H9 (cell line): ENCODE measurements around the gene AGBL4. TPM values are rescaled to one million over a fixed set of nuclear protein-coding genes. Genes with fewer than 3 reads are reported as not detected.

Experiments used
- DNase-seq: peaks from one replicate; pipeline ENCODE4 v3.0.0-alpha.2; 2017
- H2AFZ ChIP-seq: one replicate; pipeline ENCODE4 v1.6.1; 2013; ENCODE audit warnings: mild to moderate bottlenecking, low read length, control low read depth, moderate library complexity
- H2AK5ac ChIP-seq: 2 replicates; pipeline ENCODE4 v1.6.1; 2013; ENCODE audit warnings: low read length, control low read depth, mixed read lengths; ENCODE audit not compliant: insufficient read length
- H2BK120ac ChIP-seq: one replicate; pipeline ENCODE4 v1.6.1; 2013; ENCODE audit warnings: low read depth, mild to moderate bottlenecking, low read length, control low read depth, inconsistent platforms; ENCODE audit not compliant: poor library complexity, severe bottlenecking
- H2BK12ac ChIP-seq: 2 replicates; pipeline ENCODE4 v1.6.1; 2013; ENCODE audit warnings: low read length, control low read depth, mixed read lengths, low read depth; ENCODE audit not compliant: insufficient read length
- H2BK15ac ChIP-seq: 2 replicates; pipeline ENCODE4 v1.6.1; 2013; ENCODE audit warnings: low read depth, low read length, control low read depth
- H2BK20ac ChIP-seq: one replicate; pipeline ENCODE4 v1.6.1; 2013; ENCODE audit warnings: low read depth, mild to moderate bottlenecking, low read length, control low read depth, inconsistent platforms; ENCODE audit not compliant: poor library complexity, severe bottlenecking
- H2BK5ac ChIP-seq: 2 replicates; pipeline ENCODE4 v1.6.1; 2013; ENCODE audit warnings: low read length, control low read depth, mixed read lengths; ENCODE audit not compliant: insufficient read length
- H3K14ac ChIP-seq: 2 replicates; pipeline ENCODE4 v1.6.1; 2013; ENCODE audit warnings: low read length, control low read depth; ENCODE audit not compliant: insufficient read depth
- H3K18ac ChIP-seq: 2 replicates; pipeline ENCODE4 v1.6.1; 2013; ENCODE audit warnings: low read depth, mild to moderate bottlenecking, mixed read lengths, low read length, control low read depth; ENCODE audit not compliant: insufficient read length
- H3K23ac ChIP-seq: 2 replicates; pipeline ENCODE4 v1.6.1; 2013; ENCODE audit warnings: low read length, control low read depth, mixed read lengths, low read depth; ENCODE audit not compliant: insufficient read length
- H3K23me2 ChIP-seq: 2 replicates; pipeline ENCODE4 v1.6.1; 2013; ENCODE audit warnings: low read depth, mild to moderate bottlenecking, mixed read lengths, low read length, control low read depth; ENCODE audit not compliant: insufficient read length, poor library complexity, severe bottlenecking
- H3K27ac ChIP-seq: 2 replicates; pipeline ENCODE4 v1.5.1; 2013; ENCODE audit warnings: low read length, control low read depth, mixed read lengths, low read depth; ENCODE audit not compliant: insufficient read length
- H3K27me3 ChIP-seq: 2 replicates; pipeline ENCODE4 v1.6.1; 2013; ENCODE audit warnings: low read length, control low read depth, inconsistent platforms; ENCODE audit not compliant: insufficient read depth
- H3K4ac ChIP-seq: 2 replicates; pipeline ENCODE4 v1.6.1; 2013; ENCODE audit warnings: low read depth, mild to moderate bottlenecking, control low read depth, inconsistent platforms, low read length, moderate library complexity
- H3K4me1 ChIP-seq: 2 replicates; pipeline ENCODE4 v1.6.1; 2013; ENCODE audit warnings: low read length, control low read depth, inconsistent platforms; ENCODE audit not compliant: insufficient read depth
- H3K4me2 ChIP-seq: 2 replicates; pipeline ENCODE4 v1.6.1; 2013; ENCODE audit warnings: low read length, control low read depth, mixed read lengths; ENCODE audit not compliant: insufficient read length, insufficient read depth
- H3K56ac ChIP-seq: 2 replicates; pipeline ENCODE4 v1.6.1; 2013; ENCODE audit warnings: low read depth, mild to moderate bottlenecking, mixed read lengths, low read length, control low read depth; ENCODE audit not compliant: insufficient read length
- H3K79me1 ChIP-seq: 2 replicates; pipeline ENCODE4 v1.6.1; 2013; ENCODE audit warnings: low read depth, mild to moderate bottlenecking, moderate library complexity, low read length, control low read depth, inconsistent platforms; ENCODE audit not compliant: insufficient read depth, poor library complexity, severe bottlenecking
- H3K79me2 ChIP-seq: 2 replicates; pipeline ENCODE4 v1.6.1; 2013; ENCODE audit warnings: low read length, control low read depth, inconsistent platforms; ENCODE audit not compliant: insufficient read depth
- H3K9ac ChIP-seq: 2 replicates; pipeline ENCODE4 v1.6.1; 2013; ENCODE audit warnings: low read length, control low read depth, mixed read lengths; ENCODE audit not compliant: insufficient read length; ENCODE audit errors: extremely low read depth
- H3K9me3 ChIP-seq: one replicate; pipeline ENCODE4 v1.6.1; 2013; ENCODE audit warnings: low read depth, low read length, inconsistent platforms; ENCODE audit not compliant: control insufficient read depth
- H3T11ph ChIP-seq: one replicate; pipeline ENCODE4 v1.6.1; 2013; ENCODE audit warnings: mild to moderate bottlenecking, low read length, control low read depth, inconsistent platforms
- H4K20me1 ChIP-seq: one replicate; pipeline ENCODE4 v1.6.1; 2013; ENCODE audit not compliant: control insufficient read depth, insufficient read length, insufficient read depth
- H4K5ac ChIP-seq: 2 replicates; pipeline ENCODE4 v1.6.1; 2013; ENCODE audit warnings: low read depth, mild to moderate bottlenecking, mixed read lengths, low read length, control low read depth; ENCODE audit not compliant: insufficient read length
- H4K8ac ChIP-seq: replicated peaks from 2 replicates; pipeline ENCODE4 v1.6.1; 2013; ENCODE audit warnings: low read length, control low read depth, mixed read lengths, low read depth; ENCODE audit not compliant: insufficient read length
- H4K91ac ChIP-seq: 2 replicates; pipeline ENCODE4 v1.6.1; 2013; ENCODE audit warnings: low read depth, mild to moderate bottlenecking, moderate library complexity, mixed read lengths, low read length, control low read depth; ENCODE audit not compliant: insufficient read length
- H3K27ac Mint-ChIP-seq, 3 experiments: 2 replicates in 2 of 3; 3 replicates in 1 of 3; pipeline ENCODE4 v1.8.0; 2020 to 2021; ENCODE audit warnings: mixed read lengths in 3 of 3, mild to moderate bottlenecking in 1 of 3, moderate library complexity in 1 of 3
- H3K27me3 Mint-ChIP-seq: 2 replicates; pipeline ENCODE4 v1.8.0; 2021; ENCODE audit warnings: low read depth, mild to moderate bottlenecking, moderate library complexity, mixed read lengths
- H3K36me3 Mint-ChIP-seq, 3 experiments: 2 replicates in 2 of 3; 3 replicates in 1 of 3; pipeline ENCODE4 v1.8.0; 2020 to 2021; ENCODE audit warnings: low read depth in 3 of 3, mixed read lengths in 3 of 3; ENCODE audit not compliant: insufficient read depth in 1 of 3
- H3K4me1 Mint-ChIP-seq, 2 experiments: 2 replicates each; pipeline ENCODE4 v1.8.0; 2020; ENCODE audit warnings: mixed read lengths in 2 of 2
- H3K4me3 Mint-ChIP-seq, 2 experiments: 2 replicates in 1 of 2; 3 replicates in 1 of 2; pipeline ENCODE4 v1.8.0; 2020 to 2021; ENCODE audit warnings: mild to moderate bottlenecking in 2 of 2, mixed read lengths in 2 of 2, moderate library complexity in 1 of 2
- H3K9me3 Mint-ChIP-seq, 2 experiments: 2 replicates in 1 of 2; 3 replicates in 1 of 2; pipeline ENCODE4 v1.8.0; 2020; ENCODE audit warnings: mild to moderate bottlenecking in 2 of 2, mixed read lengths in 2 of 2, moderate library complexity in 1 of 2
- CTCF ChIP-seq: fragments of 200-600 bp; sonication (generic); conservative IDR thresholded peaks from 3 replicates; pipeline ENCODE4 v1.8.0; 2021; ENCODE audit warnings: antibody characterized with exemption, mild to moderate bottlenecking
- WGBS: extraction: QIAGEN DNeasy Blood & Tissue Kit; methylation state at CpG from one replicate; pipeline ENCODE4 v1.1.7; 2013; ENCODE audit warnings: missing lambda C conversion rate, low lambda C conversion rate, mixed read lengths; ENCODE audit not compliant: insufficient read length; ENCODE audit errors: extremely low coverage; 5-methylcytosine and 5-hydroxymethylcytosine counted together
- total RNA-seq: library from RNA; stranded (reverse); gene quantifications from 2 replicates; pipeline ENCODE4 v1.2.1, GENCODE V29; 2021

AGBL4 gene
- total RNA-seq, 1 experiment from 2014 or later: not detected

- Histone ChIP-seq H2AFZ (no peak overlapping the region), H3K4ac (no peak overlapping the region)
- H3K4me3 Mint-ChIP-seq: no peak overlapping the region
These were observed 1462.3 kb downstream of the AGBL4 start for GRCh38 chr1:48561444-48561843.

More at GRCh38 chr1:48561444-48561843, 1462.3 kb downstream of the AGBL4 start:
- H3K27me3 Mint-ChIP-seq: peaks cover 7% of the 10 kb centered on the region
- no peak overlapping the region for H3K23ac ChIP-seq
- H4K5ac ChIP-seq: no peak overlapping the region
- no peak overlapping the region for H2BK20ac ChIP-seq
- H4K20me1 ChIP-seq: no peaks in the 10 kb centered on the region
- H3K56ac ChIP-seq: no peak overlapping the region
- TF ChIP-seq CTCF: no peak
- peaks cover 4 to 6% of the 10 kb centered on the region in 2 experiments; a peak in 3 of 4 replicates for H3K4me1 Mint-ChIP-seq
- H3K9ac ChIP-seq: no peak overlapping the region
- no peak overlapping the region for H2BK5ac ChIP-seq
- no peak overlapping the region for H2AK5ac ChIP-seq
- H3K18ac ChIP-seq: no peak overlapping the region
- H3K23me2 ChIP-seq: no peaks in the 10 kb centered on the region
- H3K14ac ChIP-seq: no peak overlapping the region
- no CpG with 5 or more reads among the region's 1 CpG for WGBS
- DNase-seq: no peak
- no peaks in the 10 kb centered on the region for H3K79me2 ChIP-seq
- H2BK15ac ChIP-seq: no peak overlapping the region
- H3K9me3 Mint-ChIP-seq: no peaks in the 10 kb centered on the region
- H2BK12ac ChIP-seq: no peak overlapping the region
- no peaks in the 10 kb centered on the region; a peak in 1 of 7 replicates for H3K36me3 Mint-ChIP-seq
- no peaks in the 10 kb centered on the region for H3K27me3 ChIP-seq
- H3K4me1 ChIP-seq: no peaks in the 10 kb centered on the region
- no peak overlapping the region for H3K27ac Mint-ChIP-seq
- H3K9me3 ChIP-seq: no peaks in the 10 kb centered on the region
- no peak overlapping the region for H3K27ac ChIP-seq
- H3K4me2 ChIP-seq: no peak overlapping the region
- no peak overlapping the region for H3T11ph ChIP-seq
- H4K91ac ChIP-seq: no peak overlapping the region
- H2BK120ac ChIP-seq: no peak overlapping the region
- no peak overlapping the region for H4K8ac ChIP-seq
- H3K79me1 ChIP-seq: no peaks in the 10 kb centered on the region
